Measurements from ENCODE around the gene CAV2.

DNA sequence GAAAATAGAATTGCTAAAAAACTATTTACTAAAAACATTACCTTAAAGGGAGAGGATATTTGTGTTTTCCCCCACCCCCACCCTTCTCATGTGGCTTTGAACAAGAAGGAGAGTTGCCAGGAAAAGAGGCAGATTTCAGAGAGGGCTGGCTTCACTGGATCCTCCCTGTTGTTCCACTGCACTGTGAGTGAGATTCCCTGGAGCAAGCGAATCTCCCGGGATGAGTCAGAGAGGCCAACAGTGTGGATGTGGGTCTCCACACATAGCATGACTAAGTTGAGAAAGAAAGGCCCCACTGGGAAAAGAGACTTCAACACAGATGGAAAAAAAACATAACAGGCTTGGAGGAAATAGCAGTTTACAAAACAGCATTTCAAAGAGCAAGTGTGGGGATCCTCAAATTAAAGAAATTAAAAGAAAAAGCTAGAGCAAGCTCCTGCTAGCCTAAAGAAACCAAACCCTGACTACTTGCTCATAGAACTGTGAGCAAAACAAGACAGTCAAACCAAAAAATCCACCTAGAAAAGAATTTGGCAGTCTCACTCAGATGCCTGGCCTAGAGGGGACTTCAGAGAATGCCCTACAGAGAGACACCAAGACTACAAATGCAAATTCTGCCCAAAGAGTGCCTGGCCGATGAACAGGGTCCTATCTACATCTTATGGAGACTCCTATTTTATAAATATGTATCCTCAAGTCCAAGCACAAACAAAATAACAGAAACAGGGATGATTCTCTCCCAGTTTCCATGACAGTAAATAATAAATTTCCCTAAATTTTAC lies 28.7 kb downstream of the CAV2 start:
- TF ChIP-seq, protein P1, sequence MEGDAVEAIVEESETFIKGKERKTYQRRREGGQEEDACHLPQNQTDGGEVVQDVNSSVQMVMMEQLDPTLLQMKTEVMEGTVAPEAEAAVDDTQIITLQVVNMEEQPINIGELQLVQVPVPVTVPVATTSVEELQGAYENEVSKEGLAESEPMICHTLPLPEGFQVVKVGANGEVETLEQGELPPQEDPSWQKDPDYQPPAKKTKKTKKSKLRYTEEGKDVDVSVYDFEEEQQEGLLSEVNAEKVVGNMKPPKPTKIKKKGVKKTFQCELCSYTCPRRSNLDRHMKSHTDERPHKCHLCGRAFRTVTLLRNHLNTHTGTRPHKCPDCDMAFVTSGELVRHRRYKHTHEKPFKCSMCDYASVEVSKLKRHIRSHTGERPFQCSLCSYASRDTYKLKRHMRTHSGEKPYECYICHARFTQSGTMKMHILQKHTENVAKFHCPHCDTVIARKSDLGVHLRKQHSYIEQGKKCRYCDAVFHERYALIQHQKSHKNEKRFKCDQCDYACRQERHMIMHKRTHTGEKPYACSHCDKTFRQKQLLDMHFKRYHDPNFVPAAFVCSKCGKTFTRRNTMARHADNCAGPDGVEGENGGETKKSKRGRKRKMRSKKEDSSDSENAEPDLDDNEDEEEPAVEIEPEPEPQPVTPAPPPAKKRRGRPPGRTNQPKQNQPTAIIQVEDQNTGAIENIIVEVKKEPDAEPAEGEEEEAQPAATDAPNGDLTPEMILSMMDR (IDR thresholded peaks at IDR 0.05), result no peak
- no peak for TF ChIP-seq POLR2A (IDR thresholded peaks at IDR 0.05)

Data from testis (tissue), 2 donors.